OCI-M2 (cell line): ENCODE data around the gene ZNF641.

Experiments
- DNase-seq: peaks from one replicate; lab custom pipeline; 2025; ENCODE audit not compliant: unreplicated experiment; lab: John Stamatoyannopoulos, UW

The ZNF641 gene

DNA sequence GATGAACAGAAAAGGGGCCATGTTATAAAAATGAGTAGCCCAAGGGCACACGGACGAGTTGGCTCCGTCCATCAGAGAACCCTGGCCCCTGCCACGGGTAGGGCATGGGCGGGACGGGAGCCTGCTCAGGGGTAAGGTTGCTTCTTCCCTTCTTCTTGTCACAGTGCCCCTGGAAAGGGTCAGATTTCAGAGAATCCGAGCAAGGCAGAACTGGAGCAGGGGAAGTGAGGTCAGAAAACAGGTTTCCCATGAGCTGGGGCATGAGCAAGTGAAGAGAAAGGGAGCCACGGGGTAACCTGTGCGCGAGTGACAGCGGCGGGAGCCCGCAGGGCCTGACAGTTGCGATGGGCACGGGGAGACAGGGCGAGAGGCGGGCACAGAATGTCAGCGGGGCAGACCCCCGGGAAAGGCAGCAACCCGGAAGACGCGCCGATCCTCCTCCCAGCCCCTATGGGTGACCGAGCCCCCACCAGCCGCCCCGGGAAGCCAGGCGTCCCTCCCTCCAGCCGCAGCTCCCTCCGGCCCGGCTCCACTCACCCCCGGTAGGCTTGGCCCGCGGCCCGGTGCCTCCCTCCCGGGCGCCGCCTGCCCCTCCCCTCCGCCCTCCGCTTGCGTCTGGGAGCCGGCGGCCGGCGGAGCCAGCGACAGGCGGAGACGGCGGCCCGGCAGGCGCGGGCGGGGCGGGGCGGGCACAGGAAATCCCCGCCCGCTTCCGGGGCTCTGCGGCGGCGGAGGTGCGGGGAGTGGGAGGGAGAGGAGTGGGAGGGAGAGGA, at the start of gene ZNF641:
Gene ZNF641 (minus strand): TSS at position 671 of the 773 bp plus-strand sequence. CDS start 2,829 bp downstream, outside the sequence.
- no peak for DNase-seq

DNA sequence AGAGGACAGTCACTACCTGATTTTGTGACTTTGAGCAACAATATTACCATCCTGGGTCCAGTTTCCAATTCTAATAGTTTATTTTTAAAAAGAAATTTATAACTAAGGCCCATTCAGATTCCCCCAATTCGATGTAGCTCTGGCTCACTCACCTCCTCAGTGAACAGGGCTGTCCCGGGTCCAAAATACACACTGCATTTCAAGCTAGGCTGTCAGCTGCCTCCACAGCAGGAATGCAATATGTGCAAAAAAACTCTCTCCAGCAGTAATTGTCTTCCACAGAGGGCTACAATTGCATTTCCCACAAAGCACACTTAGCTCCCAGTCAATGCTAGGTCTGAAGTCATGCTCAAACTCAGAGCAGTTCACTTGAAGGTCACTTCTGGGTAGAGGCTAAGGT, 39.3 kb upstream of the ZNF641 start:
- no peak for DNase-seq

DNA sequence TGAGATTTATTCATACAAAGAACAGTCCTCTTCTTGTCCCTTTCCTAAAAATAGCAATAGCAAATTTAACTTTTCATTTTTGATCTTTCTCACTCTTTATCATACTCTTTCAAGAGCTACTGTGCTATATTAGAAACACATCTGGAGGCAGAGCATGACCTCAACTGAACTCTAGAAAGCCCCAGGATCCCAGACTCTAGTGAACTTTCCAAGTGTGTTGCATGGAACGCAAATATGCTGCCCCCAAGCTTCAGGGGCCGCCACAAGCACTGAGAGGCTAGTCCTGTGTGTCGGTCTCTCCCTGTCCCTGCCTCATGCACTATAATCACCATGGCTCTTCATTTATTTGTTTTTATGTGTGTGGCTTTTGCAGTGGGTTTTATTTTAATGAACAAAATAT, 38.7 kb upstream of the ZNF641 start:
- no peak for DNase-seq

DNA sequence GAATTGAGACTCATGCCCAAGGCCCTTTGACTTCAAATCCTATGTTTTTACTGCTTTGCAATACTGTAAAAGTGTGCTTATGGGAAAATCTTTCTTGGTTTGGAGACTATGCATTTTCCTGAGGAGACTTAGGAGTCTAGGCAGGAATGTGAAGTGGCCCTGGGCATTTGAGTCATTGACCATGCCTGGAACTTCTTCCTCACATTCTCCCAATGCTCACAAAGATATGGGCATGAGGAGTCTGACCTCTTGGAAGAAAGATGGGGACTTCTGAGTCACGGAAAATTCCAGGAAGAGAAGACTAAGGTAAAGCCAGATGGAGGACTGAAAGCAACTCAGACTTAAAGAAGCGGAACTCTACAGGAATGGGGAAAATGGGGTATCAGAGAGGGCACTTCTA, 38.2 kb upstream of the ZNF641 start:
- no peak for DNase-seq

DNA sequence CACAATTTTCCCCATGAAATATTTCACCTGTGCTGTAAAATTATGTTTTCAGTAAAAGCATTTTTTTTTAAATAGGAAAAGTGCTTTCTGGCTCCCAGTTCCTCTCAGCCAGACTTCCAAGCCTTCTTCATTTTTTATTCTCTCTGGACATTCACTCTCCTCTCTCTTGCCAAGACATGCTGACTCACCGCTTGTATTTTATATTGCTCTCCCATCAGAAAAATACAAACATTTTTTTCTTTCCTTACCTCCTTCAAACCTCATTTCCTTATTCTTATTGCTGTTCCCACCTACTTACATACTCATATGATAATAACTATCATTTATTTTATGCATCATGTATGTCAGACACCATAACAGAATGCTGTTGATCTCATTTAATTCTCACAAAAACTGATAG, 37.7 kb upstream of the ZNF641 start:
- no peak for DNase-seq

DNA sequence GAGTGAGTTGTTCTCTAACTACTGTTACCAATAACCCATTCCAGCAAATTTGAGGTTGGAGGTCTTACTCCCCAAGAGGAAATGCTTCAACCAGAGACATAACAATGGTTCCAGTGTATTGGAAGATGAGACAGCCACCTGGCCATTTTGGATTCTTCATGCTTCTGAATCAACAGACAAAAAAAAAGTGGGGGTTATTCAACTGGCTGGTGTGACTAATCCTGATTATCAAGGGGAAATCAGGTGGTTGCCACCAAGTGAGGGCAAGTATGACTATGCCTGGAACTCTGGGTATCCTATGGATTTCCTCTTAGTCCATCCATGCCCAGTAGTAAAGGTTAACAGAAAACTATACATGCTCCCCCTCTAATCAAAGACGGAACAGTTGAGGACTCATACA, 29.9 kb upstream of the ZNF641 start:
- no peak for DNase-seq

DNA sequence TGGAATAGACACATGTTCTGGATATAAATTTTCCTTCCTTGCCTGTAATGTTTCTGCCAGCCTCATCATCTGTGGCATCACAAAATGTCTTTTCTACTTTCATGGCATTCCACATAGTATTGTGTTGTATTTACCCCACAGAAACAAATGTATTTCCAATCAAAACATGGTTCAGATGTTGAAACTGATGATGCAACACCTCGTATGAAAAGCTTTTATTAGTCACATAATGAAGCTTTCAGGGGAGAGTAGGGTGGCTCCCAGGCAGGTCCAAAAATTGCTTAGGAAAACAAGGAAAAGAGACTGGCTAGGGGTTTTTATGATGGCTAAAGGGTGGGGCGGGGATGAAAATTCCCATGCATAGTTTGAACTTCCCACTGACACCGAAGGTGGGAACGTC, 29.1 kb upstream of the ZNF641 start:
- DNase-seq: no peak

DNA sequence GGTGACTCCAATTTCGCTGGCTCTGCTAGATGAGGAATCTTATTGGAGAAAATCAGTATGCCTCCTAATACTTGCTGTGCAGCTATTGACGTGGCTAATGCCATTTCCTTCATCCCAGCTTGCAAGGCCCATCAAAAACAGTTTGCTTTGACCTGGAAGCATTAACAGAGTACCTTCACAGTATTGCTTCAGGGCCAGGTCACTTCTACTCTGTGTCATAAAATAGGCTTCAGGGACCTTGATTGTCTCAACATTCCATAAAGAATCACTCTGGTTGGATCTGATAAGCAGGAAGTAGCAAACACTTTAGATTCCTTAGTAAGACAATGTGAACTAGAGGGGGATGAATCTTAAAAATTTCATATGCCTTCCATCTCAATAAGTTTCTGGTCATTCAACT, 26.9 kb upstream of the ZNF641 start:
- DNase-seq: no peak

DNA sequence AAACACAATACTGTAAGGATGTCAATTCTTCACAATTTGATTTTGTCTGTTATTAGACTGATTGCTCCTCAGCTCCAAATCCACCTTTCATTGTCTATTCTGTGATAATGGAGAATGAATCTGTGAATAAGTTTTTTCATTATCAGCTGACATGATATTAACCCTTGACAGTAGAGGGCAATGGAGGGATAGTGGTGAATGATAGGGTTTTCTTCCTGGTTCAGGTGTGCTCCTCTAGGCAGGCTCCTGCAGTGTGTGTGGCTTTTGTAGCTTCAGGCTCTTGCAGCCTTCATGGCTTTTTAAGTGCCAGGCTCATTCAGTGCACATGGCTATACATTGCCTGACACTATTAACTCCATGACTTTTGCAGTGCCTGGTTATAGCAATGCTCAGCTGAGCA, 23.4 kb upstream of the ZNF641 start:
- no peak for DNase-seq

DNA sequence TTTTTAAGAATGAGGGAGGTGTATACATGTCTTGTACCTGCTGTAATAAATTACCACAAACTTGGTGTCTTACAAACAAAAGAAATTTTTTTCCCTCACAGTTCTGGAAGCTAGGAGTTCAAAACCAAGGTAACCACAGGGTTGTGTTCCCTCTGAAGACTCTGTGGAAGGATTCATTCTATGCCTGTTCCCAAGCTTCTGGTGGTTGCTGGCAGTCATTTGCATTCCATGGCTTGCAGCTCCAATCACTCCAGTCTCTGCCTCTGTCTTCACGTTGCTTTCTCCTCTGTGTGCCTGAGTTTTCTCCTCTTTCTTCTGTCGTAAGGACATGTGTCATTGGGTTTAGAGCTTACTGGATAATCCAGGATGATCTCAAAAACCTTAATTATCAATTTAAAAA, 15.4 kb upstream of the ZNF641 start:
- no peak for DNase-seq

DNA sequence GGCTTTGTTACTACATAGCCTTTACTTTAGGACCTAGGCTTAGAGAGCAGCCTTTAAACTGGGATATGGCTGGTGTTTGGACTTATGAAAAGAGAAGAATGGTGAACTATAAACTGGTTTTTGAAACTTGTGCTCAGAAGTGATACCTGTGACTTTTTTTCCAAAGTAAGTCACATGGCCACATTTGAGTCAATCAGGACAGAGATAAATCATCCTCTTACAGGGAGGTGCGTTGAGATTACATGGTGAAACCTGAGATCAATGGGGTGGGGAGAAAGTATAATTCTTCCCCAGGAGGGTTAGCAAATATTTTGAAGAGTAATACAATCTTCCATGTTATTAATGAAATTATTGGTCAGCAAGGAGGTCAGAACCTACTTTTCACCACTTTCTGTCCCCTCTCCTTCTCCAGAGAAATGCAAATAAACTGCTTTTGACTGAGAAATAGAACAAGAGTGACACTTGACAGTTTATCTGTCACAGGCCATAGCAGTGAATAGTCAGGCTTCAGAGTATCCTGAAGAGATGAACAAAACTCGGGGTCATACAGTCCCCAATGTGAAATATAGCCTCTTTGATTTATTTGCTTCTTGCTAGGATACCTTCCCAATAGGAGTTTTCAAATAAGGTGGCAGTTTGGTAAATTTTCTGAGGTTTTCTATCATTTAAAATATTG, 11.1 kb upstream of the ZNF641 start:
- DNase-seq: no peak

DNA sequence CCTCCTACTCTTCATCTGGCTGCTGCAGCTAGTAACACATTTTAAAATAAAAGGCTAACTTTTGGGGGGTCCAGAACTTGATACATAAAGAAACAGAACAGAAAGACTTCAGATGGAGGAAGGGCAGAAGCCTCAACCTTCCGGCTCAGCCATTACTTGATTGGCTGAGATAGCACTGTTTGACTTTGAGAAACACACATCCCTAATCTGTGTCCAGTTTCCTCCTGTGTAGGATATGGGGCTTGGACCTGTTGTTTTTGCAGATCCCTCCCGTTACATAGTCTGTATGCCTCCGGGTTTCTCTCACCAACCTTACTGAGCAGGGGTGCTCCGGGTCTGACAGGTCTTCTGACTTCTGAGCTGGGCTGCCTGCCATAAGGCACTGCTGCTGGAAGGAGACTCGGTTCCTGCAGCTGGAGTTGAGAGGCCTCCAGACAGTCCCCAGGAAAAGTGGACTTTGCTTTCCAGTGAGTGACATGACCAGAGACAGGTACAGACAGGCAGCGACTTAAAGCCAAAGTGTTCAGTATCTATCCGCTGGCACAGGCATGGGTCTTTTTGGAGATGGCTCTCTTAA, 8.3 kb upstream of the ZNF641 start:
- DNase-seq: no peak

DNA sequence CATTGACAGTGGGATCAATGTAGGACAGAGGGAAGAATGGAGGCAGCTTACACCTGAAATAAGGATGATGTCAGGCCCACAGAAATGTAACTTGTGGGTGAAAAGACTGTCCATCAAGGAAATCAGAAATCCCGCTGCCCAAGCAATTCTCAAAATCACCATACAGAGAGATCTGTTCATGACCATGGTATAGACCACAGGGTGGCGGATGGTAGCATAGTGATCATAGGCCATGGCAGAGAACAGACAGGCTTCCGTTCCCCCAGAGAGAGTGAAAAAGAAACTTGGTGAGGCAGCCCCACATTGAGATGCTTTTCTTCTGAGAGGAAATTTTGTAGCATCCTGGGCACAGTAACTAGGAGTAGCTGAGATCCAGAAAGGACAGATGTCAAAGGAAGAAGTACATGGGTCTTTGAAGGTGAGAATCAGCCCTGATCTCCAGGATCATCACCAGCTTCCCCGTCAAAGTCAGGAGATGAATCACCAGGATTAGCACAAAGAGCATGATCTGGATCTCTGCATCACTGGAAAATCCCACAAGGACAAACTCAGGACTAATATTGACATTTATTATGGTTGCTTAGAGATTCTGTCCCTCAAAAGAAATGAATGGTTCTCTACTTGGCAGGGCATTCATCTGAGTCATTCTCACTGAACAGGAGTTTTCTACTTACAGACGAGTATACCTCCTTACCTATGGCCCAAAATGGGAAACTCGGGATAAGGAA, 5.5 kb upstream of the ZNF641 start:
- no peak for DNase-seq

DNA sequence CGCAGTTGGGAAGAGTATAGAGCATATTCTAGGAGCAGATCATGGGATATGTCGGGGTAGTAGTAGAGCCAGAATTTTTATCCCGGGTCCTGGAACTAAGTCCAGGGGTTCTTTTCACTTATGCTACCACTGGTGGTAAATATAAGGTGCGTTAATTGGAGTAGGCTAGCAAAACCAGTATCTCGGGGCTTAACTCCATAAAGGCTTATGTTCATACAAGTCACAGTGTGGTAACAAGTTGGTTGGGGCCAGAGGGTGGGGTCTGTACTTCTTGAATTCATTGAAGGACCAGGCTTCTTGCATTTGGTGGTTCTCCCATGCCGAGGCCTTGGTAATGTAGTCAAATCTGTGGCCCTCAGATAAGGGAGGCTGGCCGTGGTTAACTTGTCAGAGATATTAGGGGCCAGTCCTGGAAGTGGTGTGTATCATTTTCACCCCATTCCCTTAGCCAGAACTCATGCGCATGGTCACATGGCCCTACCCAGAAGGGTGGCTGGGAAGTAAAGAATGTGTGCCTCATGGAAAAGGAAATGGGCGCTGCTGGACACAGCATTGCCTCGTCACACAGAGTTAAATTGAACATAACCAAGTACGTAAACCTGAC, 1.5 kb upstream of the ZNF641 start:
- DNase-seq: peak; percentile 35

DNA sequence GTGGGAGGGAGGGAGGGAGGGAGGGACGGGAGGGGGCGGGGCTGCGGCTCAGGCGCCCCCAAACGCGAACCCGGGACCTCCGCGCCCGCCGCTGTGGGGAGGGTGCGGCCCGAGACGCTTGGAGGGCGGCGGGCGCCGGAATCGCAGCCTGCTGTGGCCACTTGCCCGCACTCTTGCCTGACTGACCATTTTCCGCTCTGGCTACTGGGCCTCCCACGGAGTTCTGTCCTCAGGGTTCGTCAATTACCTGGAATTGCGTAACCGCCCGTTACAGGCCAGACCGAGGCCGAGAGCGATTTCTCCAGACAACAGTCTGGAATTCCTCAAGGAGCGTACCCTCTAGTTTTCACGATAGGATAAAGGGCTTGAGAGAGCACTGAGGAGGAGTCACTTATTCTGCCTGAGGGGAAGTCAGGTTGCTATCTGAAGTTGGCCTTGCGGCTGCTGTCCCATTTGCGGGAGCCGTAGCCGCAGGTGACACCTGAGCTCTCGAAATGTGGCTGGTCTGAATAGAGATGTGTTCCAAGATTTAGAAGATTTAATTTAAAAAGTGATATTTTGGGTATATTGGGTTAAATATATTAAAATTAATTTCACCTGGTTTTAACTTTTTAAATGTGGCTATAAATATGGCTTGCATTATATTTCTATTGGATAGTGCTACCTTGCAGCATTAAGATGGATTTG, 446 bp upstream of the ZNF641 start:
- peak; percentile 19 for DNase-seq

DNA sequence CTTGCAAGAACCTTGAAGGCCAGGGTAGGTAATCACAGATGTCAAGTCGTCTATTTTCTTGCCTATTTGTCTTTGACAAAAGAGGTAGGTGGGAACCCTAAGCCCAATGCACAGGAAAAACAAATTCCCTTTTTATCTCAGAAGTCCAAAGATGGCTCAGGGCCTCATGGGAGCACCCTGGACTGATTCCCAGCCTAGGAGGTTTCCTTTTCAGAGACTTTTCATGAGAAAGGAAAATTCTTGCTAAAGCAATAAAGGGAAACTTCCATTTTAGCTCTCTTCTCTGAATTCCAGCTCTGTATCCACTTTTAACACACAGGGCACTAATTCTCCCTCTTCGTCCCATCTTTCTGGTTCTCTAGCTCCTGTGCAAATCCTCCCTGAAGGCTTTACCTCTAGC, 1.2 kb downstream of the ZNF641 start:
- DNase-seq: no peak

DNA sequence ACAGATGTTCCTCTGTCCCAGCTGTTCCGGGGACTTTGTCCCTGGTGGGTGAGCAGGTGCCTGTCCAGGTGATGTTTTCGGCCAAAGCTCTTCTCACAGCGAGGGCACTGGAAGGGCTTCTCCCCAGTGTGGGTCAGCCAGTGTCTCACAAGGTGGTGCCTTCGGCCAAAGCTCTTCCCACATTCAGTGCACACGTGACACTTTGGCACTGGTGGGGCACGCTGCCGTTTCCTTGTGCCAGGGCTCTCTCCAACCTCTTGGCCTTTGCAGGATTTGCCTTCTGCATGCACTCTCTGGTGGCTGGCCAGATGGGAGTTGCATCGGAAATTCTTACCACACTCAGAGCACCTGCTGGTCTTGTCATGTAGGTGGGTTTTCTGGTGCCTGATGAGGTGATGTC, 7.7 kb downstream of the ZNF641 start:
- no peak for DNase-seq

DNA sequence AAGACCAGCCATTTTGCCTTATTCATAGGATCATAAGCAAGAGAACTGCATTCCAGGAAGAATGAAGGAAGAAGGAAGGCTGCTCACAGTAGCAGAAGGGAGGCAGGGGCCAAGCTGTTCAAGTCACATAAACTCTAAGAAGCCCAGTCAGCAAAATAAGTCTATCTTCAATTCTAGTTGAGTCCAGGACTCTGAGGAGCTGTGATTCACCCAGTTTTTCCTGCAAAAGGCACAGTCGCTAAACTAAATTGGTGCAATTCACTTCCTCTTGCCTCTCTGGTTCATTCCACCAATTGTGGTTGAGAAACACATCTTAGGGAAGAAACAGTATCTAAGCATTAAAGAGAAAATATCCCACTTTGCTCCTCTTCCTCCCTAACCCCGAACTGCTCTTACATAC, 9.8 kb downstream of the ZNF641 start:
- DNase-seq: no peak

DNA sequence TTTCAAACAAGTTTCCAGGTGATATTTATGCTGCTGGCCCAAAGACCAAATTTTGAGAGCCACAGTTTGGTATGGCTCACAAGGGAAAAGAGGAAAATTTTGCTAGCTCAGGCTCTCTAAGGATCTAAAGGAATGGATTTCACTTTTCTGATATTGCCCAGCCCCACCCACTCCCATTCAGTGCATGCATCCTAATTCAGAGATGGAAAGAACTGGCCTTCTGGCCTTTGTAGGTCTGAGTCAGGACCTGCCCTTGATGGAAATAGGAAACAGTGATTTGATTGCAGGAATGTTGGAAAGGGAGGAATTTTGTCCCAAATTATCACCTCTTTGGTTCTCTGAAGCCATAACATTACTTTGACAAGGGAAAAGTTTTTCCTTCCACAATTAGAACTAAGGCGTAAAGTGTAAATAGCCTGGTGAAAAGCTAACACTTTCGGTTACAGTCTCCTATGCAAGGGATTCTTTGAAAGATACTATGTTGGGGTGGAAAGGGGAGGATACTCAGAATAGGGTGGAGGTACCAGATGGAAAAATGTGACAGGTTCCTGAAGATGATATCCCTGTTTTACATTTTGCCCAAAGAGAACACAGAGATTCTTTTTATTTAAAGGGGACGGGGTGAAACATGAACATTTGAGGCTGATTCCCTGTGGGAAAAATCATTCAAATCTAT, 11.1 kb downstream of the ZNF641 start:
- no peak for DNase-seq

DNA sequence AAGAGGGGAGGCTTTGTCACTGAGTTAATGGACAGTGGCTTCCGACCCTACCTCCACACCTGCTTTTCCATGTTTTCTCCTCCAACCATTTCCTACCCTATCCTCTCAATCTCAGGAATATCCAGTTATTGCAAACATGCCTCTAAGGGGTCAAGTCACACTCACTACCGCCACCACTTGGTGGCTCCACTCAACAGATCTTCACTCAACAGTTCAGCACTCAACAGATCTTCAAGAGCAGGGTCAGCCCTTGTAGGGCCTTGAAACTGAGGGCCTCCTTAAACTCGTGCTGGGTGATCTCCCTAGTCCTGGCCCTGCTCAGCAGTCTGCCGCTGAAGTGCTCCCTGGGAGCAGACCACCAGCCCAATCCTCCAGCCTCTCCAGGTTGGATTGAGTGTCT, 14.2 kb downstream of the ZNF641 start:
- no peak for DNase-seq
